Kidney capillary endothelial cell (primary cell): ENCODE measurements around the gene ARHGAP6.
"Not testable (repeated sequence)": the region's sequence is repeated elsewhere in the genome, so short reads cannot be mapped to it uniquely, and the experiment has no call there.

Source experiments
- DNase-seq: peaks from one replicate; pipeline ENCODE4 v3.0.0-alpha.2; 2018; ENCODE audit warnings: low spot score

Gene ARHGAP6

DNA sequence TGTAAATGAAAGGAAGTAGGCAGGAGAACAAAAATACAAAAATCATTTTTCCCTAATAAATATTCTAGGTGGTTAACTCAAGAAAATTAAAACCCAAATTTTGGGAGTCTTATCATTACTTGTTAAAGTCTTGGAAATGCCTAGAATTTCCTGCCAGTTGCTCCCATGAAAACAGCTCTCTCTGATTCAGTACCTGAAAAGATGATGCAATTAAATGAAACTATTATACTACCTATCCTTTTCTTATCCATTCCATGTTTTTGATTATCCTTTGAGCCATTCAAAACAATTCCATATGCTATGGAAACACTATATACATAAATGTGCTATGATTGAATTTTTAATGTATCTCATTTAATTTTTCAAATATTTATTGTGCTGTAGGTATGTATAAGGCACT lies 423.0 kb downstream of the ARHGAP6 start:
- DNase-seq = no peak

DNA sequence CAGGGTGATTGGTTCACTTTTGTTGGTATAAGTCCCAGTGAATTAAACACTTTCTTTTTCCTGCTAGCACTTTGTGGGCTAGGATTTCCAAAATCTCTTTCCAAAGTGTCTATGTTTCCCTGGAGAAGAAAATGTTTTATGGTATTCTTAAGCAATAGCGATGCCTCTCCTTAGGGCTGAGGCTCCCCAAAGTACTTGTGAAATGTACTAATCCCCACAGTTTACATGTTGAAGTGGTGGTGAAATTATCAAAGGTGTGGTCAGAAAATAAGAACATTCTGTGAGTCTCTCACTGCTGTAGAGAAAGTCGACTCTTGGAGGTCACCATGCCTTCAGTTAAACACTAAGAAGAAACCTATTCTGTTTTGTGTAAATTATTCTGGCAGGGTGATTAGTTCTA lies 424.0 kb downstream of the ARHGAP6 start:
- DNase-seq = no peak

DNA sequence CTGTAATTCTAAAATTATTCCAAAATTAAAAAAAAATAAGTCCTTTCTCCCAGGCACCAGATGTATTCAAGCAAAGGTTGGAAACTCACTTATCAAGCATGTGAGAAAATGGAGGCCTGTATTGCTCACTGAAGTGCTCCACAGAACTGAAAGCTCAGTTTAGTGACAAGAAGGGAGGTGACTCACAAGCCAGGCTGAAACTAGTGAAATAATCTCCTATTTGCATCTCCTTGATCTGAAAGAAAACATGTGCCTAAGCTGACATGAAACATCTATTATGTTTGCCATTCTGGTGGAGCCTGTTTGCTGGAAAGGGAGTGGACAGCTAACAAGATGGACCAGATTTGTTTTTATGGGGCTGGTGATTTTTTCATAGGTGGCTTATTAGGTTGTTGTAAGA lies 426.5 kb downstream of the ARHGAP6 start:
- DNase-seq = peak; percentile 10

DNA sequence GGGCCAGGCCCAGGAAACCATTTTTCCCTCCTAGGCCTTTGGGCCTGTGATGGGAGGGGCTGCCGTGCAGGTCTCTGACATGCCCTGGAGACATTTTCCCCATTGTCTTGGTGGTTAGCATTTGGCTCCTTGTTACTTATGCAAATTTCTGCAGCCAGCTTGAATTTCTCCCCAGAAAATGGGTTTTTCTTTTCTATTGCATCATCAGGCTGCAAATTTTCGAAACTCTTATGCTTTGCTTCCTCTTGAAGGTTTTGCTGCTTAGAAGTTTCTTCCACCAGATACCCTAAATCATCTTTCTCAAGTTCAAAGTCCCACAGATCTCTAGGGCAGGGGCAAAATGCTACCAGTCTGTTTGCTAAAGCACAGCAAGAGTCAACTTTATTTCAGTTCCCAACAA lies 430.3 kb downstream of the ARHGAP6 start:
- DNase-seq = not testable (repeated sequence)

DNA sequence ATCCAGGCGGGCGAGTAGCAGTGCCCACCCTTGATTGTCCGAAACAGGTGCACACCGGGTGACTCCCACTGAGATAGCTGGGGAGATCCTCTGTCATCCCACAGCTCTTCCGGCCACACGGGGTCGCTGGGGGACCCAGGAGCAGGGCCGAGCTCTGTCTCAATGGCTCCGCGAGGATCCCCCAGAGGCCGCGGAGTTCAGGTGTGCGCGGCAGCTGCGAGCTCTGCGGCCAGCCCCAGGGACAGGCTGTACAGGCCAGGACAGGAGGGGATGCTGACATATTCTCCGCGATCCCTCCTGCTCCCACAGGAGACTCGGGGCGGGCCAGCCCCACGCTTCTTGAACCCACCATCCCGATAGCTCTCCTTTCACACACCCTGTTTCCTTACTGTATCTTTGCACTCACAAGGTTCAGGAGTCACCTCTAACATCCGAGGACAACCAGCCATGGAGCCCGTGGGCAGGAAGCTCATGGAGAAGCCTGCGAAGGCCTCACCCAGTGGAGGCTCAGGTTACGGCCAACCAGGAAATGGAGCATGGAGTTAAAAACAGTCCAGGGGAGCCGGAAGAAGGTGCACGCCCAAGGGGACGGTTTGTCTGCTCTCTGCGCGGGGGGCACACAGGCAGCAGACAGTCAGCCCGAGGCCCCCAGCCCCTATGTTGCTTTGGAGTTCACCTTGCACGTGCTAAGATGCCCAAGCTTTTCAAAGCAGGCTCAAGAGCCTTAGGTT lies 450.4 kb downstream of the ARHGAP6 start:
- DNase-seq = no peak

DNA sequence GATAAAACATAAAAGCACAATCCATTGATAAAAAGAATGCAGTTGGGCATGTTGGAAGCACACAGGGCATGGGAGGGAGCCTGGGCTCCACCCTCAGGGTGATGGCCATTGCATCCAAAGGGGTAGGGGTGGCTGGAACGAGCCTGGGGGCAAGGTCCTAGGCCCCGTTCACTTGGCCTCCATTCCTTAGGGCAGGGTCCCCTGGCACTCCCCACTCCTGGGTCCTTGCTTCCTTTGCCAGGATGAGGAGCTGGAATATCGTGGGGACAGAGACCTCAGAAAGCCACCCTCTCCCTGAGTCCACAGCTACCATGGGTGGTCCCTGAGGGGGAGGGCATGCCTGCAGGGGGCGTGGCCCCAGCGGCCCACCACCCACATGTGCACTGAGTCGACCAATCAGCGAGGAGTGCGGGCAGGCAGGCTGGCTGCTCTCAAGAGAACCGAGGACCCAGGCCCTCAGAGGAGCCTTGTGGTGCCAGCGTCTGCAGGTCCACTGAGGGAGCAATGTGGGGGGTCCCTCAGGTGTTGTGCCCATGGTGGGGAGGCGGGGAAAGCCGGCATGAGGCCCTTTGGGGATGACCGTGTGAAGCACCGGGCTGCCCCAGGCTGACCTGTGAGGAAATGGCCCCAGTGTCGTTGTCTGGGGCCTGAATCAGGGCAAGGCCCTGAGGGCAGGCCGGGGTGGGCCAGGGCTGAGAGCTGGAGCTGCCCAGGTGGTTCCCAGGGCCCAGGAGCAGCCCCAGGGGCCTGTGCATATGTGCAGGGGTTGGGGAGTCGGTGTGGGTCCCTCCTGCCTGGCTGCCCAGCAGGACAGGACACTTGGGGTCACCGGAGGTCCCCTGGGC lies 451.2 kb downstream of the ARHGAP6 start:
- no peak for DNase-seq

DNA sequence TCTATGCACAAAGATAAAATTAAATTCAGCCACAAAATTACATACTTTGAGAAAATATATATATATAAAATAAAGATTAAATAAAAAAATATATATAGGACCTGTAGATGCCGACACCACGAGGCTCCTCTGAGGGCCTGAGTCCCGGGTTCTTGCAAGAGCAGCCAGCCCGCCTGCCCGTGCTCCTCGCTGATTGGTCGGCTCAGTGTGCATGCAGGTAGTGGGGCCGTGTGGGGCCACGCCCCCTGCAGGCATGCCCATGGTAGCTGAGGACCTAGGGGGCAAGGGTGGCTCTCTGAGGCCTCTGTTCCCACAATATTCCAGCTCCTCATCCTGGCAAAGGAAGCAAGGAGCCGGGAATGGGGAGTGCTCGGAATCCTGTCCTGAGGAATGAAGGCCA lies 453.0 kb downstream of the ARHGAP6 start:
- no peak for DNase-seq

DNA sequence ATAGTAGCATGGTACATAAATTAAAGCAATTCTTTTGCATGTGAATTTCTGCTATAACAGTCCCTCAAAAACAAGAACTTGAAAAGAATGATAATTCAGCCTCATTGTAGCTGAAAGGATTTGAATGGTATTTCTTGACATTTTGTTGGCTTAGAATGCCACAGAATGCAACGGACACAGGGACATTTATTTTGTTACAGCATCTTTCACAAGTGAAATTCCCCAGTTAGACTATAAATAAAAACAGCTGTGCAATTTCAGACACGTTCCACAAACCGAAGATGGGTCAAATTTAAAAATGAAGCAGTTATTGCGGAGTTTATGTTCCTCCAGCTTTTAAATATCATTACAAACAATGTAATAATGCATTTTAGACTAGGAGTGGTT lies 455.3 kb downstream of the ARHGAP6 start:
- DNase-seq = no peak

DNA sequence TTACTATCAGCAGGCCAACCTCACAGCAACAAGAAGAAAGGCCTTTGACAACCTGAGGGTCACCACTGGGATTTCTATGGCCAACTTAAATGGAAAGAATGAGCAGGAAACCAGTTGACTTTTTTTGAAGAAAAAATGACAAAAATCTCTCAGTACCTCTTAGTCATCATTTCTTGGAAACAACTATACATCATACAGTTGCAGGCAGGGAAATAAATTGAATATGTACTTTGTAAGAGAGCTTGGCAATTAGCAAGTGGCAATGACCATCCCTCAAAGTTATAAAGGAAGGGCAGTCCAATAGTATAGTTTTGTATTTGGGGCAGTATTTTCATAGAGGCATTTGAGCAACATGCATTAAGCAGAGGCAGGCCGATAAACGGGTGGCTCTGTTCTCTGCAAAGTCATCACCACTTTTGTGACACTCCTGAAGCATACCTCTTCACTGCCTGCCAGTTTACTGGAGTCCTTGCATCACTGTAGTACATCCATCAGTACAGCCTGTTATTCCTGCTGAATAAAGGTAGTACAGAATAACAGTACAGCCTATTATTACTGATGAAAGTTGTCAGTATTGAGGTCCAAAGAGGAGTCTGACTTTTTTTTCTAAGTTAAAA lies 455.8 kb downstream of the ARHGAP6 start:
- DNase-seq = no peak

DNA sequence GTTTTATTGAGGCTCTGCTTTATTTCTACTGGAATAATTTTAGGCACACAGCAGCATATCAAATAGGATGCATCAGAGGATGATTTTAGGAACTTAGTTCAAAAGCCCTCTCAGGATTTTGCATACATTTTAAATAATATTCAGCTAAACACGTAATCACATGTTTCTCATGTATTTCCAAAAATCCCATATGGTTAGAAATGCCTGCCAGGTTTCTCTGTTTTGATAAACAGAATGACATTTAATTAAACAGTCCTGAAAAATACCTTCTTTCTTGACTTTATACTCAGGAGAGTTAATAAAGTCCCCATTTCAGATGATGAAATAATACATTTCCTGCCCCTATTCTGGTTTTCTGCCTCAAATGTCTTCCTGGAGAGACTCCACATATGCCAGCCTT lies 459.0 kb downstream of the ARHGAP6 start:
- DNase-seq = no peak

DNA sequence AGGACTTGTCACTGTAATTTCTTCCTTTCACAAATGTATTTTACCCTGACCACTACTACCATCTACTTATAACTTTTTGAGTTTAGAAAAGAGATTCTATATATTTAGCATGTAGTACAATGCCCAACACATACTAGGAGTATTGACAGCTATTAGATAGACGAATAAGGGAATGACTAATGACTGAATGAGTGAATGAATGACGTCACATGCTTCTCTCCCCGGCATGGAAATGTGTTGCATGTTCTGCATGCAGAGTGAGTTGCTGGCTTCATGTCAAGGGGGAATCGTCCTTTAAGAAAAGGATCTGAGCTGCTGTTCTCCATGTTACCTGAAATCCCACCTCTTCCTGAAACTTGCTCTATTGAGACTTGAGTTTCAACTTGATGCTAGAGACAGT lies 459.9 kb downstream of the ARHGAP6 start:
- no peak for DNase-seq

DNA sequence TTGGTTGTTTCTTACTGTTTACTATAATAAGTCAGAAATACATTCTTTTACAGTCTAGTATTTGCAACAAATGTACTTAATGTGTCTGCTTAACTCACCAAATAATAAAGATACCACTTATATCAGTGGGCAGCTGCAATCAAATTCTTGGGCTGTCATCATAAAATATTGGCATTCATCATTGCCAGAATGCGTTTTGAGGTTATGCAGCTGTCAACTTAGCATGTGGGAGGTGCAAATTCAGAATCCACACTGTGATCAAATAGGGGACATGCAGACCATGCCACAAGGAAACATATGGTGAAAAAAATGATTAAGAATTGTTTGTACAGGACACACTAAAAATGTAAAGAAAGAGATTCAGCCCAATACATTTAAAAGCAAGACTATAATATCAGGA lies 468.0 kb downstream of the ARHGAP6 start:
- DNase-seq = no peak

DNA sequence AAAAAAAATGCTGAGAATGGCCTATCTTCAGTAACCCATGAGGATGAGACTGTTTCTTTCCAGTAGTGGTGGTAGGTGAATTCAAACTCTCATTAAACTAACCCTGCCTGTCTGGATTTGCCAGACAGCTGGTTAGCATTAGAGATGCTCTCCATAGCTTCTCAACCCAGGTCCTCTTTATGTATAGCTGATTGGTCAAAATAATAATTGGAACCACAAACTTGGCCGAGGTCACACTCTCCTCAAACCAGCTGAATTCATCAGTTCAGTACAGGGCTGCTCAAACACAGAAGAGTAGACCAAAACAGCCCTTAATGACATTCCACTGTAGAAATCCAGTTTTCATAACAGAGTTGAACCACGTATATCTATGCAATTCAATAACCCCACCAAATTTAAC lies 469.2 kb downstream of the ARHGAP6 start:
- no peak for DNase-seq

DNA sequence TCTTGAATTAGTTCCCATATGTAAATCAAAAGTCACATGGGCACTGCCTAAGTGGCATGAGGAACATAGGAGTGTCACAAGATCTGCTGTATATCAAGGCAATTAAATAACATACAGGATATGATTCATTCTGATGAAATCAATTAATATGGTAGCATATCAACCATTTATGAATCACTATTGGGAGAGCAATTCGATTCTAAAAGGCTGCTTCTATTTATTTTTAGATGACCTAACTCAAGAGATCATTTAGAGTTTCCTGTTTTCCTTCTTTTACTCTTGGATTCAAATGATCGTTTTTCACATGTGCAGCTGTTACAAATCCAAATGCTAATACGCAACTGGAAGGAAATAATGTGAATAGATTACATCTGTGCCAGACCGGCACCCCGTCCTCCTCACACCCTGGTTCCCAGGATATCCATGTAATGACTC lies 472.7 kb downstream of the ARHGAP6 start:
- no peak for DNase-seq

DNA sequence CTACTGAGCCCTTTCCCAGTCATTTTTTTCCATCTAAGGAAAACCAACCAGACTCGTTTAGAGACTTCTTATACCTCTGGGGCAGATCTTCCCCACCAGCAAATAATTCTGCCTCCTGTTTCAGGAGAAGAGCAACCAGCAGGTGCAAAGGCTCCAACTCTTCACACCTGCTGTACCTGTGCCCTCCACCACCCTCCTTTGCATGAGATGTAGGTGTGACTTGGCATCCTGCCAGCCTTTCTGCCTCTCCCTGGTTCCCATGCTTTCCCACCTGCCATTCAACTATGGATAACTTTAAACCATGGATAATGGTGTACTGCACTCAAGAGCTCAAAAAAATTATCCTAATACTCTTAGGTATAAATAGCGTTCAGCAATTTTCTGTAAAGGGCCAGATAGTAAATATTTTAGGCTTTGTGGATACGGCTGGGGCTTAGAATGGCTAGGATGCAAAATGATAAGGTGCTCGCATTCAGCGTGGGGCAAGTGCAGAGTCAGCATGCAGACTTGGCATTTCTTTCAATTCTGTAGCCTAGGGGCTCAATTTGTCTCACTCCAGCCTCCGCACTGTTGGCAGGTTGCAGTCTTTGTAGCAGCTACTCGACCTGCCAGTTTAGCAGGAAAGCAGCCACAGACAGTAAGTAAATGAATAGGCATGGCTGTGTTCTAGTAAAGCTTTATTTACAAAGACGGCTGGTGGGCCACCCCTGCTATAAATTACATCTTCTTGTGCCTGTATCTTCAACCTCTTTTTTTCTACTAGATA lies 474.8 kb downstream of the ARHGAP6 start:
- no peak for DNase-seq

DNA sequence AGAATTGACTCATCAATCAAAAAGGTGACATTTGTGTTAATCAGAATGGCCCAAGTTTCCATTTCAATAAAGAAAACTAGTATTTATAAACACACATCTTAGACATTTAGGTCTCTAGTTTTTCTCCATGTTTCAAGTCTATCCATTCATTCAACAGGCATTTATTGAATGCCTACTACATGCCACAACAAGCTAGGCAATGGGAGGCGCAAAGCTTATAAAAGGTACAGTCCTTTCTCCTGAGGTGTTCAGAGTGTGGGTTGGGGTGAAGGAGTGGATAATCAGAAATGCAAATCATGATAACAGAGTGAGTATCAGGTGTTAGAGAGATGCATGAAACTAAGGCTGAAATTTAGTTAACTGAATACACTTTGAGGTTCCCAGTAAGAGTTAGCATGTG lies 476.6 kb downstream of the ARHGAP6 start:
- no peak for DNase-seq

DNA sequence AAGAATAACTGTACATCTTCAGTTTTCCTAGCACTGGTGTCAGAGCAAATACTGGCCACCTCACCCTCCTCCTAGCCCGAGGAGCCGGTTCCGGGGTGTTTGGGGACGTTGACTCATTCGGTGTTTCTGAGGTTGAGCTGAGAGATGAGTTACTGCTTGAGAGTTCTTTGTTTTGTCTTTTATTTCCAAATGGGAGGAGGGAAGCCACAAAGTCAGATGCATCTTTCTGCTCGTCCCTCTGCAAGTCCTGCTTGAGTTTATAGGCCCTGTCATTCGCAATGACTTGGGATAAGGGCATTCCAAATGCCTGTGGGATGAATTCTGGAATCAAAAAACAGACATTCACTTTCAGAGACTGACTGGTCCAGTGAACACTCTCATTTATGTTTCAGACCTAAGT lies 477.1 kb downstream of the ARHGAP6 start:
- no peak for DNase-seq

DNA sequence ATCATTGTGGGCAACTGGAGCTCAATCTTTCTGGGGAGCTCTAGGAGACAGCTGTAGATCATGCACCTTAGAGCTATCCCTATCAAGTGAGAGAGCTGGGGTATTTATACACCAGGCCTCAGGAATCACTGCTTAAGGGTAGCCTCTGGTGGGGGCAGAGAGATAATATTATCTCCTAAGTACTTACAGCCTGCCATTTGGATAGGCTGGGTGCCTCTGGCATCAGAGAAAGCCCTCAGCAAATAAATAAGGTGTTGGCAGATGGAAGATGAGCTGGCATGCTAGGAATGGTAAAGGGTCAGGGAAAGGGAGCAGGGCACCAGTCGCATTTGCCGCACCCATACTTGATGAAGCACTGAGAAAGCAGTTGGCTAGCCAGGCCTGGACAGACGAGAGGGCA lies 478.7 kb downstream of the ARHGAP6 start:
- DNase-seq = no peak

DNA sequence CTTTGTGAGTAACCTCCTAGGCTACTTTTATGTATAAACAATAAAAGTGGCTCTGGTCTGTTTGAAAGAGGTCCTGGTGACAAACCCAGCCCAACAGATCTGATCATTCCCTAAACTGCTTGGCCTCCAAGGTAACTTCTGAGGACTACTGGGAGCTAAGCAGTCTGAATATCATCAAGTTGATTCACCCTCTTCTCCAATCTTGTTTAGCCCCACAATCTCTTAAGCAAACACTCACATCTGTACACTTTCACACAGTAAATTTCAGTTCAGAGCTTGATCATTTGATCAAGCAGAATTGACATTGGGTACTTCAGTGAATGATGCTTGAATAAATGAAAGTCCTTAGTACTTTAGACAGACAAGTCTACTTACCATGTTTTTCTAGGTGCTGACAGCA lies 479.9 kb downstream of the ARHGAP6 start:
- DNase-seq = no peak

DNA sequence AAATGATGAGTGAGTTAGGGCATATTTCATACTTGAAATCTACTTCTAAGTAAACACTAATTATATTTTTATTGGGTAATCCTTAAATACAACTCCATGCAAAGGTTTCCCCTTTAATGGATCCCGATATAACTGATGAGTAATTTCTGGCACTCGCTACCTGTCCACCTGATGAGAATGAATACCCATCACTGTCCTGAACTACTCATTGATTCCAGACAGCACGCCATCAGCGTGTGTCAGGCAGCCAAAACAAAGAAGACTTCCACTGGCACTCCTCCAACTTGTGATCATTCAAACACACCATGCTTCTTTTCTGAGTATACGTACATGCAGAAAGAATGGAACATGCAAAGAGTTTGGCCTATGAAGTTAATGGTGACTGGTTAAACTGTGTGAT lies 485.1 kb downstream of the ARHGAP6 start:
- no peak for DNase-seq

DNA sequence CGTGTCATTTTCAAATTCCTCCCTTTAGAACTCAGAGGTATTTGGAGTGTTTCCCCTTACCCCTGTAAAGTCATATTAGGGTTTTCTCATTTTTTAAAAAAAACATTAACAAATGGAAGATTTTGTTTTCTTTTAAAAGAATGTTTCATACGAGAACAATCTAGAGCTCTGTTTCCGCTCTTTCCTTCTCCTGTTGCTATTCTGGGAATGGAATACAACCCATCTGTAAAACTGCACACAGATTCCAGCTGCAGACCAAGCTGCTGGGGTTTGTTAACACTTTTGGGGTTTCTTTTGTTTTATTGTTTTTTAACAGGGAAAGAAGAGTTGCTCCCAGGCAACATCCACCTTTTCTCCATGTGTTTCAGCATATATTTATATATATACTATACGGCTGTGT lies 493.3 kb downstream of the ARHGAP6 start:
- DNase-seq = no peak

DNA sequence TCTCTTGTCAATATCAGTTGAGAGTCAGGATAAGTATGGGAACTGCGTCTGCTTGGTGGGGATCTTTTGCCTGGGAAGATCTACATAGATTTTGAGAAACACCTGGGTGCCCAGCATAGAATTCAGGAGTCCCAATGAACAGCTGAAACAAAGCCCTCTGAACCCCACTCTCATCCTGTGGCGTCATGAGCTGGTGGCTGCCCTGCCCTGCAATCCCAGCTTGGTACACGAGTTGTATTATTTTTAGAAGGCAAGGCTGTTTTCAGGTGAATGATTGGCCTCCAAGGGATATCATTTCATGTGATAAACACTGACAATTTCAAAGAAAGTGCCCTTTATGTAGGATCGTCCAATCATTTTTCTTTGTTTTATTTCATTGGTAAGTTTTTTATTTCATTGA lies 493.8 kb downstream of the ARHGAP6 start:
- DNase-seq = no peak
